ENCODE measurements around the gene ABL1.

- no peak for TF ChIP-seq CTCF (IDR thresholded peaks at IDR 0.05 in 8 of 11, conservative IDR thresholded peaks at IDR 0.05 in 3 of 11)
- no peak for TF ChIP-seq POLR2A (IDR thresholded peaks at IDR 0.05)
Measured at GRCh38 chr9:130925050-130925678, 90.1 kb downstream of the ABL1 start.
